Measurements from ENCODE around the gene ZFP91. TPM values are rescaled to one million over a fixed set of nuclear protein-coding genes. Genes with fewer than 3 reads are reported as not detected.
A peak's percentile ranks its signal among the peaks of the same experiment; 100 is the strongest.

Gene ZFP91
- total and polyA plus RNA-seq, 2 of the 13 experiments (the other 11 are each of a cell fraction or from before 2014, with no cell fraction given) = 13.5 to 38.6 TPM

GRCh38 chr11:58639103-58639502 lies 60.2 kb downstream of the ZFP91 start:
- Histone ChIP-seq H3K4me3 (replicated peaks in 1 of 3; ENCODE audit: insufficient read depth in 1 of 3, low read depth in 2 of 3, low read length in 3 of 3) (no peak overlapping the region), H3K79me2 (ENCODE audit: insufficient read depth, low read length) (no peaks in the 10 kb centered on the region), H4K20me1 (ENCODE audit: insufficient read depth, low read length) (no peaks in the 10 kb centered on the region), H2AFZ (ENCODE audit: low read length) (no peak overlapping the region), H3K27ac (ENCODE audit: extremely low read length, insufficient read depth, low read length) (no peak overlapping the region), H3K9me3 (ENCODE audit: low read length) (no peaks in the 10 kb centered on the region), H3K4me2 (ENCODE audit: low read depth, low read length) (no peak overlapping the region), H3K36me3 (replicated peaks in 1 of 2; ENCODE audit: control insufficient read depth in 1 of 2, insufficient read depth in 2 of 2, low read length in 2 of 2) (no peaks in the 10 kb centered on the region), H3K4me1 (ENCODE audit: insufficient read depth, low read length) (no peaks in the 10 kb centered on the region), H3K27me3 (ENCODE audit: control insufficient read depth in 1 of 2, insufficient read depth in 2 of 2, low read length in 2 of 2) (no peaks in the 10 kb centered on the region), H3K9ac (ENCODE audit: insufficient read depth, low read depth, low read length) (no peak overlapping the region)
- no TSS peak for BruUV-seq (replicated peaks)
- TF ChIP-seq HOXA7 (CRISPR knock-in tag; IDR thresholded peaks at IDR 0.05) (no peak), ZNF737 (CRISPR knock-in tag; IDR thresholded peaks at IDR 0.05; ENCODE audit: borderline replicate concordance) (no peak), KLF6 (CRISPR knock-in tag; IDR thresholded peaks at IDR 0.05) (no peak), DBP (CRISPR knock-in tag; IDR thresholded peaks at IDR 0.05; ENCODE audit: not compliant biosample characterization) (no peak)
- TF ChIP-seq, protein P1, sequence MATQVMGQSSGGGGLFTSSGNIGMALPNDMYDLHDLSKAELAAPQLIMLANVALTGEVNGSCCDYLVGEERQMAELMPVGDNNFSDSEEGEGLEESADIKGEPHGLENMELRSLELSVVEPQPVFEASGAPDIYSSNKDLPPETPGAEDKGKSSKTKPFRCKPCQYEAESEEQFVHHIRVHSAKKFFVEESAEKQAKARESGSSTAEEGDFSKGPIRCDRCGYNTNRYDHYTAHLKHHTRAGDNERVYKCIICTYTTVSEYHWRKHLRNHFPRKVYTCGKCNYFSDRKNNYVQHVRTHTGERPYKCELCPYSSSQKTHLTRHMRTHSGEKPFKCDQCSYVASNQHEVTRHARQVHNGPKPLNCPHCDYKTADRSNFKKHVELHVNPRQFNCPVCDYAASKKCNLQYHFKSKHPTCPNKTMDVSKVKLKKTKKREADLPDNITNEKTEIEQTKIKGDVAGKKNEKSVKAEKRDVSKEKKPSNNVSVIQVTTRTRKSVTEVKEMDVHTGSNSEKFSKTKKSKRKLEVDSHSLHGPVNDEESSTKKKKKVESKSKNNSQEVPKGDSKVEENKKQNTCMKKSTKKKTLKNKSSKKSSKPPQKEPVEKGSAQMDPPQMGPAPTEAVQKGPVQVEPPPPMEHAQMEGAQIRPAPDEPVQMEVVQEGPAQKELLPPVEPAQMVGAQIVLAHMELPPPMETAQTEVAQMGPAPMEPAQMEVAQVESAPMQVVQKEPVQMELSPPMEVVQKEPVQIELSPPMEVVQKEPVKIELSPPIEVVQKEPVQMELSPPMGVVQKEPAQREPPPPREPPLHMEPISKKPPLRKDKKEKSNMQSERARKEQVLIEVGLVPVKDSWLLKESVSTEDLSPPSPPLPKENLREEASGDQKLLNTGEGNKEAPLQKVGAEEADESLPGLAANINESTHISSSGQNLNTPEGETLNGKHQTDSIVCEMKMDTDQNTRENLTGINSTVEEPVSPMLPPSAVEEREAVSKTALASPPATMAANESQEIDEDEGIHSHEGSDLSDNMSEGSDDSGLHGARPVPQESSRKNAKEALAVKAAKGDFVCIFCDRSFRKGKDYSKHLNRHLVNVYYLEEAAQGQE (IDR thresholded peaks at IDR 0.05; ENCODE audit: borderline replicate concordance in 1 of 2, low read depth in 1 of 2, low read length in 2 of 2) = peak; percentile 0 to 71; a peak in 2 of 4 replicates
- TF ChIP-seq, protein P2, sequence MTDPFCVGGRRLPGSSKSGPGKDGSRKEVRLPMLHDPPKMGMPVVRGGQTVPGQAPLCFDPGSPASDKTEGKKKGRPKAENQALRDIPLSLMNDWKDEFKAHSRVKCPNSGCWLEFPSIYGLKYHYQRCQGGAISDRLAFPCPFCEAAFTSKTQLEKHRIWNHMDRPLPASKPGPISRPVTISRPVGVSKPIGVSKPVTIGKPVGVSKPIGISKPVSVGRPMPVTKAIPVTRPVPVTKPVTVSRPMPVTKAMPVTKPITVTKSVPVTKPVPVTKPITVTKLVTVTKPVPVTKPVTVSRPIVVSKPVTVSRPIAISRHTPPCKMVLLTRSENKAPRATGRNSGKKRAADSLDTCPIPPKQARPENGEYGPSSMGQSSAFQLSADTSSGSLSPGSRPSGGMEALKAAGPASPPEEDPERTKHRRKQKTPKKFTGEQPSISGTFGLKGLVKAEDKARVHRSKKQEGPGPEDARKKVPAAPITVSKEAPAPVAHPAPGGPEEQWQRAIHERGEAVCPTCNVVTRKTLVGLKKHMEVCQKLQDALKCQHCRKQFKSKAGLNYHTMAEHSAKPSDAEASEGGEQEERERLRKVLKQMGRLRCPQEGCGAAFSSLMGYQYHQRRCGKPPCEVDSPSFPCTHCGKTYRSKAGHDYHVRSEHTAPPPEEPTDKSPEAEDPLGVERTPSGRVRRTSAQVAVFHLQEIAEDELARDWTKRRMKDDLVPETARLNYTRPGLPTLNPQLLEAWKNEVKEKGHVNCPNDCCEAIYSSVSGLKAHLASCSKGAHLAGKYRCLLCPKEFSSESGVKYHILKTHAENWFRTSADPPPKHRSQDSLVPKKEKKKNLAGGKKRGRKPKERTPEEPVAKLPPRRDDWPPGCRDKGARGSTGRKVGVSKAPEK (CRISPR knock-in tag; IDR thresholded peaks at IDR 0.05; ENCODE audit: borderline replicate concordance) = no peak
- in situ Hi-C loops (cut with HindIII; ENCODE audit: extremely low pct_ligation_motif_present, low pct_unique_long_range_greater_than_20kb) (no loop called here), intact Hi-C loops (cut with micrococcal nuclease; ENCODE audit: unreplicated experiment) (no loop called here)
- 61% methylated on average over 3 of the region's 6 CpGs for WGBS (ENCODE audit: low lambda C conversion rate)
- POLR2A ChIA-PET = no interaction called here
- ATAC-seq (0 out of 3 replicates have a peak, but pooled peaks have one; percentile 25), FAIRE-seq (no peak), DNase-seq (ENCODE audit: low spot score) (no peak)
- CTCF ChIA-PET (ENCODE audit: low intra/inter-chr PET ratio, low total read pairs) = no interaction called here
